GM21619 (cell line): Measurements from ENCODE around the gene PIM1.
A peak's percentile ranks its signal among the peaks of the same experiment; 100 is the strongest.

Experiments
- ATAC-seq: cut with Tn5 transposase; IDR thresholded peaks from one replicate; pipeline ENCODE4 v1.9.1; 2021; ENCODE audit not compliant: unreplicated experiment

Gene PIM1

DNA sequence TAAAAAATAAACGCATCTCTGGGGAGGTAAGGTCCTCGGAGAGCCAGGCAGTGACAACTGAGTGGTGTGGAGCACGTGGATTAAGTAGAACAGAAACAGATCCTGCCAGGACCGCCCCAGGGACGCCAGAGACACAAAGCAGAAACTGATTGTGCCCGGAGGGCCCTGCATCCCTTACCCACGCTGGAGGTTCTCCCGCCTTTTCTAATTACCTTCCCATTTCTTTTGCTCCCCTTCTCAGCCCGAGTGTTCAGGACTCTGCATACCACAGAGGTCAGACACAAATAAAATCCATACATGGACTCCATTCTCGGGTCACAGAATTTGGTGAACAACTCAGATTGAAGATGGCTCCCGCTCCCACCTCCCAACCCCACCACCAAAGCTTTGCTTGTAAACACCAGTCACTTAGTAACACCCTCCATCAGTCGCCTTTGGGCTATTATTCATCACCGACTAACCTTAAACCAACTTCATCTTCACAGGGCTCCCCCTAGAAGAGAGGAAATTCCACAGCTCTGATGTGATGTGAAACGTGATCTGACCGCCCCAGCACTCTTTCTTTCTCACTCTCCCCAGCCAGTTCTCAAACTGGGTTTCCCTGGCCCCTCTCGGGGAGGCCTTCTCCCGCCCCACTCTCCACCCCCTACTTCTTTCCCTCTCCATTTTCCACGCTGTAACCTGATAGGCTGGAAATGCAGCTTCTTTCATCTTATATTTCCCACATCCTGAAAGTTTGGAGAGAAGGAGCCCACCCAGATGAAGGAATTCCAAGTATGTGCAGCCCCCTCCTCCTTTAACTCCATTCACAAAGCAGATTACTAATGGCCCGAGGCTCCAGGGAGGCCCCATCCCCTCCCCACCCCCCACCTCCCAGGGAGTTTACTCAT lies 32.5 kb upstream of the PIM1 start:
- no peak for ATAC-seq

DNA sequence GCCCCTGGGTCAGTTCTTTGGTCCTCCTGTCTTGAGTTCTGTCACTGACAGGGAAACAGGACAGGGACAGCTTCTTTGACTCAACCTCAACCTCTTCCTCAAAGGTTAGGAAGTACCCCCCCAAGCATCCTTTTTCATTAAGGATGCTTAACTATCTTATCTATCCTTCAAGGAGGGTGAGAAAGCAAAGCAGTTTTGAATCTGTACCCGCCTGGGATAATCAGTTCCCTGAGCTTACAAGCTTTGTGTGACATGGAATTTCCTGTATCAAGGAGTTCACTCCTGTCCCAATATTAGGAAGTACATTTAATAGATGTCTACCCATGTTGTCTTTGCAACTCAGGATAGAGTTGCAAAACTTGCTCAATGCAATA lies 31.1 kb upstream of the PIM1 start:
- ATAC-seq = no peak

DNA sequence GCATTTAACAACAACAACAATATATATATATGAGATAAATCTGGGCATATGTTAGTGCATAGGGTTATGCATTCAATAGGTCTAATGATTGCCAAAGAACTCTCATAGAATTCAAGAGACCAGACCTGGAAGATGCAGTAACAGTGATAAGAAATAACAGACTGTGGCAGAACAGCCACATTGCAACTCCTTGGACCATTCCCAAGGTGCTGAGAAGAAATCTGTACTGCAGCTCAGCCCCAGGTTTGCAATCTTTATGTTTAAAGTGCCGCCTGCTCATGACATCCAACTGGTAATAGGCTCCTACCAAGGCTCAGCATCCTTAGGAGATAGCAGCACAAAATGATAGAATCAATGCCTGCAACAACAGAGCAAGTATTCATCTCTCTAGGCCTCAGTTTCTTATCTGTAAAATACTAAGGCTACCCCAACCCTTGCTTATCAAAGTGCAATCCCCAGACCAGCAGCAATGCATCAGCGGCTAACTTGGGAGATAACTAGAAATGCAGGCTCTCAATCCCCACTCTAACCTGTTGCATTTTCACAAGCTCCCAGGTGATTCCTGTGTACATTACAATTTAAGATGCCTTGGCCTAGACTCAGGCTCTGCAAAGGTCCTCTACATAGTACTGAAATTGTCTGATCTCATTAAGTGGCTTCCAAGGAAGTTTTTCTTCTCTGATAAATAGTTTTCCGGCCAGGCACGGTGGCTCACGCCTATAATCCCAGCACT lies 30.6 kb upstream of the PIM1 start:
- no peak for ATAC-seq

DNA sequence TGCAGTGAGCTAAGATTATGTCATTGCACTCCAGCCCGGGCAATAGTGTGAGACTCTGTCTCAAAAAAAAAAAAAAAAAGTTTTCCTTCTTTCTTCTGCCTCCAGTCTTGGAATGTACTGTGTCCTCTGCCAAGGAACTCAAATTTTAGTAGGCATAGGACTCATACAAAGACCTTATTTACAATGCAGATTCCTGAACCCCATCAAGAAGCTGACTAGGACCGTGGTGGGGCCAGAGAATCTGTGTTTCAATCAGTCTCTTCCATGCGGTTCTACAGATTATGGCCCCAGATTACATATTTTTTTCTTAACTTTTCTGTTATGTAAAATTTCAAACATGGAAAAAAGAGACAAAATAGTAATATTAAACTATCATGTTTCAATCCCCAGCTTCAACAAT lies 29.8 kb upstream of the PIM1 start:
- no peak for ATAC-seq

DNA sequence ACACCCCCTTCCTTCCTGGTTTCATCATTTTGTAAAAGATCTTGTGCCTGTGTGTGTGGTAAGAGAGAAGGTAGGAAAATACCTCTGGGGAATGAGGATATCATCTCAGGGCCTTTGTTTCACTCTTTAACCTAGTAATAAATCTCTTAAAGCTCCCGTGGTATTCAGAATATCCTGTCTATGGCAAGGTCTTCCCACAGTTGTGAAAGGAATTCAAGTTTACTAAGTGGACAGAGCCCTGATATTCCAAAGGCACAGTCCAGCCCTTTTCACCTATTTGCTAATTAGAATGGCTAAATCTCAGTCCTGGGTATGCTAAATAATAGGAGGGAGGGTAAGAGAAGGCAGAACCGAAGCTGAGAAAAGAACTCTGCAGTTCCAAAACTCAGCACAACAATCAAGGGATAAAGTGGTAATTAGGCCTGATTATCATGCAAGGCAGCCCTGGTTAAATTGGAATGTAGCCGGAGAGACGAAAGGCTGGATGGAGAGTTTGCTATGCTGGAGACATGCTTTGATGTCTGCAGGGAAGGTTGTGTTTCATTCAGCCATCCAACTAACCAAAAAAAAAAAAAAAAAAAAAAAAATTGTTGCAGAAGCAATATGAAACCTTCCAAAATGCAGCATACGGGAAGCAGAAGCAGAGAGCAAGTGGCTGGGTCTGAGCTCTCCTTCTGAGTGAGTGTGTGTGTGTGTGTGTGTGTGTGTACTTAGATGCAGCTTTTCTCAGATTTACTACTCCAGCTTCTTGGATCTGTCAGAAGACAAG lies 28.5 kb upstream of the PIM1 start:
- no peak for ATAC-seq

DNA sequence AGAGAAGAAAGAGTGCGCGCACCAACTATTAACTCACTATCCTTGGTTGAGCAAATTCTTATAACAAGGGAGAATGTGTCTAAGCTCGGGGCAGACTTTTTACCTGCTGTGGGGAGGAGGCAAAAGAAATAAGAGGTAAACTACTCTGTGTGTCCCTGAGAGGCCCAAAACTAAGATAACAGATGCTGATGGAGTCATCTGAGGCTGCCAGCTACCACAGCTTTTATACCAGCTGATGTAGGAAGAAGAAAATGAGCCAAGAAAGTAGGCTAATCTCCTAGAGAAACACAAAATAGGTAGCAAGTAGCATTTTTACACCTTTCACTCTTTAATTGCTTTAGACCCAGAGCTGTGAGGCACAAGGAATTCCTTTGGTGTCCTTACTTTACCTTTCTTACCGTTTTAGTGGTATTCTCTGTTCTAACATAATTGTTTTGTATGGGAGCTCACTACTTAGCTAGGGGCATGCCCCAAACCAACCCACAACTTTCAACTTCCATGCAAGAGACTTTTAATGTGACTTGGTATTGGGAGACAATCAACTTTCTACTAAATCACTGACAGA lies 27.8 kb upstream of the PIM1 start:
- ATAC-seq = no peak

DNA sequence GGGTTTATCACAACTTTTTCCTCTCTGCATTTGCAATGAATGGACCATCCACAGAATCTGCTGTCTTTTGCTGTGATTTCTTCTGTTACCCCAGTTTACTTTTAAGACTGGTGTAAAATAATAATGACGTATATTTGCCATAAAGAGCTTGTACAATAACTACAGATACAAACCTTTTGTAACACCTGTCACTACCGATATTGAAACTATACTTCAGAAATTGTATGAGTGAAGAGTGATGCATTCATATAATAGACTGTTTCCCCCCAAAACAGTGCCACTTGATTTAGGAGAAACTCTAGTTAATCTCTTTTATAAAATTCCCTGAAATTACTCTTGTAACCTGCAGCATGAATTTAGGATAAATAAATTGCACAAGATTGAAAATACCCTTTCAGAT lies 26.4 kb upstream of the PIM1 start:
- ATAC-seq = no peak

DNA sequence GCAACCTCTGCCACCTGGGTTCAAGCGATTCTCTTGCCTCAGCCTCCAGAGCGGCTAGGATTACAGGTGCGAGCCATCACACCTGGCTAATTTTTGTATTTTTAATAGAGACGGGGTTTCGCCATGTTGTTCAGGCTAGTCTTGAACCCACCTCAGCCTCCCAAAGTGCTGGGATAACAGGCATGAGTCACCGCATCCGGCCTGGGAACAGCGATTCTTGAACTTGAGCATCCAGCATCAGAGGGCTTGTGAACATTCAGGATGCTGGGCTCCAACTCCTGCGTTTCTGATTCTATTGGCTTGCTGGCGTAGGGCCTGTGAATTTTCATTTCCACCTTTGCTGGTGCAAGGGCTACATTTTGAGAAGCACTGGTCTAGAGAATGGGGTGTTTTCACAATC lies 24.5 kb upstream of the PIM1 start:
- ATAC-seq = no peak

DNA sequence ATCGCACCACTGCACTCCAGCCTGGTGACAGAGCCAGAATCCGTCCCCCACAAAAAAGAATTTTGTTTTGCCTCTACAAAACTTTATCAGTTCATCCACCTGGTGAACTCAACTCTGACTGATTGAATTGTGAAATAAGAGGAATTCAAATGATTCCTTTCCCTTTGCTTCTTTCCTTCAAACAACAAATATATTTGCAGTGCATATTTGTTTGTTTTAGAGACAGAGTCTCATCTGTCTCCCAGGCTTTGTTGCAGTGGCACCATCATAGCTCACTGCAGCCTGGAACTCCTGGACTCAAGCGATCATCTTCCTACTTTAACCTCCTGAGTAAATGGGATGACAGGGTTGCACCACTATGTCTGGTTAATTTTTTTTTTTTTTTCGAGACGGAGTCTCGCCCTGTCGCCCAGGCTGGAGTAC lies 23.2 kb upstream of the PIM1 start:
- no peak for ATAC-seq

DNA sequence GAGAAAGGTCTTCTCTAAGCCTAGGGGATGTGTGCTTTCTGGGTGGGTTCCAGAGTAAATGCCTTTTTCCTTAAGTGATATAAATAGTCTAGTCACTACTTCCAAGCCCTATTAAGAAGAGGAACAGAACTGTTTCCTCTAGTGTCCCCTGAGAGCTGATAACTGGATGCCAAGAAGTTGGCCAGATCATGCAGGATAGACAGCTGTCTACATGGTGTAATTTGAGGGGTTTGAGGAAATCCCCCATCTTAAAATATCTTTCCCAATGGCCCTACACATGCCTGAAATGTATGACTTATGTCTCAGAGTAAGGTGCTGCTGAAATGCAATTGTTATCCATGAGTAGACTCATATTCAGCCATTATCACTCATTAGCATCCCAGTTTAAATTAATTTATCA lies 20.2 kb upstream of the PIM1 start:
- no peak for ATAC-seq

DNA sequence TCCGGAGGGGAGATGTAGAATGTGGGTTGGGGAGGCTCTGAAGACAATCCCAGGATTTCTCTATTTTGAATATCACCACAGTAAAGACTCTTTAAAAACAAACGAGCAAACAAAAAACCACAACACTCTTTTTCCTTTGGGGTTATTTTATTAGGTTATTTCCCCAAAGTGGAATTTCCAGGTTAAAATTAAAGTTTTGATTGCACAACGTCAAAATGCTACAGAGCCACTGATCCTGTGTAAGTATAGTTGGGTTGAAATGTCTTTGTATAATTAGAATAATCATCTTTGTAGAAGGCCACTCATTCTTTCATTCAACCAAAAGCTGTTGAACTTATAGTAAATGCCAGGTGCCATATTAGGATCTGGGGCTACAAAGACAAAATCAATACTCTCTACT lies 19.6 kb upstream of the PIM1 start:
- no peak for ATAC-seq

DNA sequence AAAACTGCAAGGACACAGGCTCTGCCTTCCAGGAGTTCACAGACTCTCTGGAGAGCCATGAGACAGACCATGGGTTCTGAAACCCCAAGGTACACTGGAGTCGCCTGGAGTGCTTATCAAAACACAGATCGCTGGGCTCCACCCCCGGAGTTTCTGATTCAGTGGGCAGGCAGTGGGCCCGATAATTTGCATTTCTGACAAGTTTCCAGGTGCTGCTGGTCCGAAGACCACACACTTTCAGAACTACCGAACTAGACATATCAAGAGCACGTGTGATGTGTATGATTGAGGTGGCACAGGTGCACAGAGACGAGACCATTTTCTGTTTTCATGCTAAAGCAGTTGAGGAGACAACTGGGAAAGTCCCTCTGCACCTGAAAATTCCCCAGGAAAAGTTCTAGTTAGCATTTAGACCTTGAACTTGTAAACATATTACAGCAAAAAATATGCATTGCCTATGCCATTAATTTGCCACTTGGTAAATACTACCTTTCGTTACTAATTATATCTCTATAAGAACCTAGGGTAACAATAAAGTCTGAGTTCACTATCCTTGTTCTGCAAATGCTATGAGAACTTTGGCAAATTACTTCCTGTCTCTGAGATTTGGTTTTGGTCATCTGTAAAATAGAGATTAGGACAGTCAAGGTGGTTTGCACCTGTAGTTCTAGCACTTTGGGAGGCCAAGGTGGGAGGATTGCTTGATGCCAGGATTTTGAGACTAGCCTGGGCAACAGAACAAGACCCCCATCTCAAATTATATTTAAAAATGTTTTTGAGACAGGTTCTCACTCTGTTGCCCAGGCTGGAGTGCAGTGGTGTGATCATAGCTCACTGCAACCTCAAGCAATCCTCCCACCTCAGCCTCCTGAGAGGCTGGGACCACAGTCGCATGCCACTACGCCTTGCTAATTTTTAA lies 14.3 kb upstream of the PIM1 start:
- peak; percentile 89 for ATAC-seq

DNA sequence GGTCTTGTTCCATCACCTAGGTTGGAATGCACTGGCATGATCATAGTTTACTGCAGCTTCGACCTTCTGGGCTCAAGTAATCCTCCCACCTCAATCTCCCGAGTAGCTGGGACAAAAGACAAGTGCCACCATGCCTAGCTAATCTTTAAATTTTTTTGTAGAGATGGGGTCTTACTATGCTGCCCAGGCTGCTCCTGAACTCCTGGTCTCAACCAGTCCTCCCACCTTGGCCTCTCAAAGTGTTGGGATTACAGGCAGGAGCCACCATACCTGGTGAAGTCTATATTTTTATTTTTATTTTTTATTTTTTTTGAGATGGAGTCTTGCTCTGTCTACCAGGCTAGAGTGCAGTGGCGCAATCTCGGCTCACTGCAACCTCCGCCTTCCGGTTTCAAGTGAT lies 11.4 kb upstream of the PIM1 start:
- ATAC-seq = no peak

DNA sequence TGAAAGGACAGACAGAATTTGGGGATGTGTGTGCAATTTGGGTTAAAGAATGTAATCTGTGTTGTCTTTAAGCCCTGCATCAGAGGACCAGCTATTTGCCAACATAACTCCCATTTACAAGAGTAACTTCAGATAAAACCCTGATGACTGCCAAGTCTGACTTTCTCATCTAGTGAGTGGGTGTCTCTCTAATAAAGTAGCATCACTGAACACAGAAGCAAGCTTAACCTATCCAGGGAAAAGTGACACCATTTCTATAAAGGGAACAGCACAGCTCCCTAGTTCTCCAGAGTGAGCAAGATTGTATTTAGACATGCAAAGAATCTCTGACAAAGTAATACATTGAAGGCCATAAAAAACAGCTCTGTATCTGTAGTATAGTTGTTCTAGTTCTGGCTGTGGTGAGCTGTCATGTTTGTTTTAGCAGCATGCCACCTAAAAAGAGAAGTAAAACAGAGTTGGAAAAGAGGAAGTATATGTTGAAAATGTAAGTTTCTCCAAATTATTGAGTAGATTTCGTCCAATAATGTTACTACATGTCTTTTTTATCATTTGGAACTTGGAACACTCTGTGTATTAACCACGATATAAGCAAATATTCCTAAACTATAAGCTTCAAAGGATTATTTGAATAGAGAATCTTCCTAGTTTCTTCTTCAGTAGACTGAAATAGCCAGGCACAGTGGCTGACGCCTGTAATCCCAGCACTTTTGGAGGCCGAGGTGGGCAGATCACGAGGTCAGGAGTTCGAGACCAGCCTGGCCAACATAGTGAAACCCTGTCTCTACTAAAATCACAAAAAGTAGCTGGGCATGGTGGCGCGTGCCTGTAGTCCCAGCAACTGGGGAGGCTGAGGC lies 8.8 kb upstream of the PIM1 start:
- ATAC-seq = no peak

DNA sequence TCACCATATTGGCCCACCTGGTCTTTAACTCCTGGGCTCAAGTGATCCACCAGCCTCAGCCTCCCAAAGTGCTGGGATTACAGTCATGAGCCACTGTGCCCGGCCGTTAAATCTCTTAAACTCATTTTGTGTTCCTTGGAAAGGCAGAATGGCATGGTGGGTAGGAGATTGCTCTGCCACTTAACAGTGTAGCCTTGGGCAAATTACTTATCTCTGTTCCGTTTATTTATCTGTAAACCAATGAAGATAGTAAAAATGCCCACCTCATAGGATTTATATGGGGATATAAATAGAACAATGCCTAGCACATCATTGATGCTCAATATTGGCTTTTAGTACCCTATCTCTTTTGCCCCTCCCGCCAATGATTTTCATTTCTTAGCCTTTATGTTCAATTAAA lies 7.2 kb upstream of the PIM1 start:
- no peak for ATAC-seq

DNA sequence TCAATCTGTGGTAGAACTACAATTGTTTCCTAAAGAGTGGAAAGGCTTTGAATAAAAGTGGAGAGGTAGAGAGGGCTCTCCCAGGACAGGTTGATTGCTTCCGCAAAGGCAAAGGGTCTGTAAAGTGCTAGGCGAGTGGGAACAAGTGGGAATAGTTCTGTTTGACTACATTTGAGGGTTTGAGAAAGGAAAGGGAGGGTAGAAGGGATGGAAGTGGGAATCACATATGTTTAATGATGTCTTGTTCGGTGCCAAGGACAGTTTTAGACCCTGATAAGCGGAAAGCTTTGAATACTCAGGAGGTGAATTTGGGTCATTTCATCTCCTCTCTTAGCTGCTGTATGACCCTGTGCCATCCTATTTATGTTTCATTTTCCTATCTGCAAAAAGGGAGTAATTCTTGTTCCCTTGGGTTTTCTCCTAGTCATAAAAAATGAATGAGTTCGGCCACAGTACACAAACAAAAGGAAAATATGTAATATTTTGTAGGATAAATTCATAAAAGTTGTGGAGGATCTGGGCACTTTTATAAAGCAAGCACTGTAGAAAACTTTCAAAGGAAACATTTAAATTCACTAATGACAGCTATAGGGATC lies 1.7 kb upstream of the PIM1 start:
- no peak for ATAC-seq

DNA sequence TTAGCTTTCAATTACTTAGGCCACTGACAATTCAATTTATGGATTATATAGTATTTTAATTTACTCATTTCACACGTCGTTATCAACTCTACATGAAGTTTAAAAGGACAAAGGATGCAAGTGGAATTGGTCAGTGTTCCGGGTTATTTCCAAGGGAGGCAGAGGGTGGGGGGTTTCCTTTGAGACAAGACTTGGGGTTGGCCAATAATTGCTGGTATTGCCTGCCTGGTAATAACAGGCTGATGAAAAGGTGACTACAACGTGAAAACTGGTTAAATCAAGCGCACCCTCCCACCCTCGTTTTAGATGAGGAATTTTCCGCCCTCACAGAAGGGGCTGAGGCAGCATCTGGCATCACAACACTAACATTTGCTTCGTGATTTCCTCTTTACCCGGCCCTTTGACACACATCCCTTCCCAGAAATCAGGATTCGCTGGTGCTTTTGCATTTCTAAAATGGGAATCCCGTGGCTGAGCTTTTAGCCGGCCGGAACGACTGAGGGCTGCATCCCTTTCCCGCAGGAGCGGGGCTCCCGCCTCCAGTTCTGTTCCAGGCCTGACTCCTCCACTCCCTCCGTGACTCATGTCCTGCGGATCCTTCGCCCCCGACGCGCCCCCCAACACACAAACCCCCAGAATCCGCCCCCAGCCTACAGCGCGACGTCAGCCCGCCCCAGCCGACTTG lies 999 bp upstream of the PIM1 start:
- no peak for ATAC-seq
